Stomach (tissue), 4 donors: ENCODE measurements around the gene CFAP298.

Experiments used
- POLR2AphosphoS5 ChIP-seq, 3 donors: sonication (generic); formaldehyde crosslinking; IDR thresholded peaks; one replicate each; pipeline ENCODE4 v1.6.1; 2016; ENCODE audit warnings: antibody characterized with exemption in 3 of 3
- TF ChIP-seq, protein P1 (sequence below), 7 experiments: fragments of 450-650 bp in 4 of 7; fragments of 200-600 bp in 3 of 7; sonication (generic) in 3 of 7; IDR thresholded peaks; one replicate each; pipeline ENCODE4 v1.5.1; 2016 to 2019; ENCODE audit warnings: antibody characterized with exemption in 7 of 7, control low read depth in 2 of 7, mild to moderate bottlenecking in 1 of 7

GRCh38 chr21:32645261-32646182 is 33.3 kb upstream of the CFAP298 start:
- no peak for TF ChIP-seq POLR2AphosphoS5 (IDR thresholded peaks at IDR 0.05)
- TF ChIP-seq, protein P1, sequence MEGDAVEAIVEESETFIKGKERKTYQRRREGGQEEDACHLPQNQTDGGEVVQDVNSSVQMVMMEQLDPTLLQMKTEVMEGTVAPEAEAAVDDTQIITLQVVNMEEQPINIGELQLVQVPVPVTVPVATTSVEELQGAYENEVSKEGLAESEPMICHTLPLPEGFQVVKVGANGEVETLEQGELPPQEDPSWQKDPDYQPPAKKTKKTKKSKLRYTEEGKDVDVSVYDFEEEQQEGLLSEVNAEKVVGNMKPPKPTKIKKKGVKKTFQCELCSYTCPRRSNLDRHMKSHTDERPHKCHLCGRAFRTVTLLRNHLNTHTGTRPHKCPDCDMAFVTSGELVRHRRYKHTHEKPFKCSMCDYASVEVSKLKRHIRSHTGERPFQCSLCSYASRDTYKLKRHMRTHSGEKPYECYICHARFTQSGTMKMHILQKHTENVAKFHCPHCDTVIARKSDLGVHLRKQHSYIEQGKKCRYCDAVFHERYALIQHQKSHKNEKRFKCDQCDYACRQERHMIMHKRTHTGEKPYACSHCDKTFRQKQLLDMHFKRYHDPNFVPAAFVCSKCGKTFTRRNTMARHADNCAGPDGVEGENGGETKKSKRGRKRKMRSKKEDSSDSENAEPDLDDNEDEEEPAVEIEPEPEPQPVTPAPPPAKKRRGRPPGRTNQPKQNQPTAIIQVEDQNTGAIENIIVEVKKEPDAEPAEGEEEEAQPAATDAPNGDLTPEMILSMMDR (IDR thresholded peaks at IDR 0.05): no peak
